OCI-LY1 (cell line): Measurements from ENCODE around the gene SLAMF9.

Experiments used
- H2AFZ ChIP-seq: fragments of 200-600 bp; sonication (generic), shearing (Covaris generic); 2 replicates; pipeline ENCODE4 v1.6.0; 2014; ENCODE audit warnings: antibody characterized with exemption, mild to moderate bottlenecking, low read length
- H3F3A ChIP-seq: fragments of 200-600 bp; sonication (generic), shearing (Covaris generic); 2 replicates; pipeline ENCODE4 v1.6.0; 2014; ENCODE audit warnings: mild to moderate bottlenecking, antibody characterized with exemption, low read length, moderate library complexity; ENCODE audit not compliant: insufficient read depth
- H3K27ac ChIP-seq: fragments of 200-600 bp; sonication (generic); 2 replicates; pipeline ENCODE4 v1.5.1; 2014; ENCODE audit warnings: low read length, mixed run types, mild to moderate bottlenecking, low read depth; ENCODE audit not compliant: poor library complexity, severe bottlenecking
- H3K27me3 ChIP-seq: fragments of 200-600 bp; sonication (generic); 2 replicates; pipeline ENCODE4 v1.6.0; 2014; ENCODE audit warnings: antibody characterized with exemption, mild to moderate bottlenecking, low read length, moderate library complexity; ENCODE audit not compliant: insufficient read depth
- H3K36me3 ChIP-seq: fragments of 200-600 bp; sonication (generic); 2 replicates; pipeline ENCODE4 v1.6.1; 2014; ENCODE audit warnings: mild to moderate bottlenecking, antibody characterized with exemption, low read length, moderate library complexity, mixed read lengths; ENCODE audit not compliant: insufficient read depth
- H3K4me1 ChIP-seq: fragments of 200-600 bp; sonication (generic); 2 replicates; pipeline ENCODE4 v1.5.1; 2014; ENCODE audit warnings: mild to moderate bottlenecking, low read length, moderate library complexity; ENCODE audit not compliant: insufficient read depth, severe bottlenecking
- H3K4me2 ChIP-seq: fragments of 200-600 bp; sonication (generic), shearing (Covaris generic); 2 replicates; pipeline ENCODE4 v1.6.1; 2014; ENCODE audit warnings: low read length
- H3K4me3 ChIP-seq: fragments of 200-600 bp; sonication (generic); 2 replicates; pipeline ENCODE4 v1.5.1; 2014; ENCODE audit warnings: low read length, low read depth, mild to moderate bottlenecking, mixed read lengths; ENCODE audit not compliant: poor library complexity, severe bottlenecking
- H3K79me2 ChIP-seq: fragments of 200-600 bp; shearing (Covaris generic); 2 replicates; pipeline ENCODE4 v1.6.1; 2016; ENCODE audit warnings: mixed run types, low read length, mixed read lengths; ENCODE audit not compliant: insufficient read depth
- H3K9ac ChIP-seq: fragments of 200-600 bp; sonication (generic), shearing (Covaris generic); 2 replicates; pipeline ENCODE4 v1.6.1; 2014; ENCODE audit warnings: mild to moderate bottlenecking, low read length, mixed read lengths
- H3K9me2 ChIP-seq: fragments of 200-600 bp; sonication (generic), shearing (Covaris generic); 2 replicates; pipeline ENCODE4 v1.6.1; 2014; ENCODE audit warnings: low read depth, mild to moderate bottlenecking, low read length, mixed read lengths
- H3K9me3 ChIP-seq: fragments of 200-600 bp; shearing (Covaris generic); 2 replicates; pipeline ENCODE4 v1.6.1; 2014; ENCODE audit warnings: low read length, mixed read lengths
- H4K20me1 ChIP-seq: fragments of 200-600 bp; sonication (generic), shearing (Covaris generic); 2 replicates; pipeline ENCODE4 v1.6.0; 2016; ENCODE audit warnings: mild to moderate bottlenecking, low read length; ENCODE audit not compliant: insufficient read depth
- CTCF ChIP-seq: fragments of 200-600 bp; sonication (generic), shearing (Covaris generic); IDR thresholded peaks from 2 replicates; pipeline ENCODE4 v1.5.1; 2017; ENCODE audit warnings: mild to moderate bottlenecking, antibody characterized with exemption, low read length, moderate library complexity, mixed read lengths
- EZH2 ChIP-seq: fragments of 200-600 bp; sonication (generic), shearing (Covaris generic); IDR thresholded peaks from 2 replicates; pipeline ENCODE4 v1.8.0; 2017; ENCODE audit warnings: borderline replicate concordance, mixed run types, mild to moderate bottlenecking, antibody characterized with exemption, low read length, moderate library complexity, mixed read lengths

The SLAMF9 gene

DNA sequence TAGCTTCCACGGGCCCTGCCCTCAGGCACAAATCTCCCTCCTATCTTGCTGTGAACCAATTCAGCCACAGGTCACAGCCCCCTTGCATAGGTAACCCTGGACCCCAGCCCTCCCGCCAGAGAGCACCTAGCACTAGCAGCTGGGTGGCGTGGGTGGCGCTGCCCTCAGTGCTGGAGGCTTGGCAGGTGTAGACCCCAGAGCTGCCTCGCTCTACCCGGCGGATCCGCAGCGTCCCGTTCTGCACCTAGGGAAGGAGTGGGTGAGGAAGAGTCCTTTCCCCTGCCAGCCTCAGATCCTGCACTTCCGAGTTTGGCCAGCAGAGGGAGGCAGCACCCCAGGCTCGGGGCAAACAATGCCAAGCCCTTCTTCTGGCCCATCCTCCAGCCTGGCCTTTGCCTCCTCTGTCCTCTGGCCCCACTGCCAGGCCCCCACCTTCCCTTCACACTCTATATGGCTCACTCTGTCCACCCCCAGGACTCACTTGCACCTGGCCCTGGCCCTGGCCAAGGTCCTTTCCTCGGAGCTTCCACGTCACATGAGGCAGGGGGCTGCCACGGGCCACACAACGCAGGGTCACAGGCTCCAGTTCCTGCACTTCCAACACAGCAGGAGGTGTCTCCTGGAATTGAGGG lies 17.6 kb downstream of the SLAMF9 start:
- Histone ChIP-seq H3K79me2 (no peaks in the 10 kb centered on the region), H4K20me1 (no peaks in the 10 kb centered on the region), H3K9me3 (no peaks in the 10 kb centered on the region), H3K4me3 (no peak overlapping the region), H3K36me3 (no peaks in the 10 kb centered on the region), H3K4me2 (no peak overlapping the region), H3K9ac (no peak overlapping the region), H3K9me2 (no peaks in the 10 kb centered on the region), H2AFZ (no peak overlapping the region), H3F3A (no peaks in the 10 kb centered on the region), H3K27ac (no peak overlapping the region), H3K4me1 (no peaks in the 10 kb centered on the region), H3K27me3 (peaks cover 15% of the 10 kb centered on the region; the same call in 1 of the 2 replicates)
- TF ChIP-seq EZH2 = no peak
- peak; percentile 75 for TF ChIP-seq CTCF

DNA sequence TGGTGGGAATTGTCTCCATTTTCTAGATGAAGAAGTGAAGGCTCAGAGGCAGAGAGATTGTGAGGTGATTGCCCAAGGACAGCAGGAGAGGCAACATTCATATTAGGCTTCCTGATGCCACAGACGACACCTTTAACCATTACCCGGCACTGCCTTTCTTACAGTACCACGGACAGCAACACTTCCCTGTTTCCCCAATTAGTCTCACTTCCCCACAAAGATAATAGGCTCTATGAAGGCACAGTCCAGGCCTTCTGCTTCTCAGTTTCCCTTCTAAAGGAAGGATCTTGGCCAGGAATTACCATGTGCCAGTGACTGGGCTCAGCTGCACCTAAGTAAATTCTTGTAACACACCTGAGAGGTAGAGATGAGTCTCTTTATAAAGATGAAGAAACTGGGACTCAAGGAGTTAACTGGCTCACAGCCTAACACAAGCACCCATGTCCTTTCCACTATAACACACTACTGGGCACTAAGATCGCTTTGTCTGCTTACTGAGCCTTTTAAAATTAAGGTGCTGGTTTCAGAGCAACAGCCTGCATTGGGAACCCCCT lies 18.2 kb downstream of the SLAMF9 start:
- Histone ChIP-seq H3K27me3 (peaks cover 15% of the 10 kb centered on the region; the same call in 1 of the 2 replicates), H3K79me2 (no peaks in the 10 kb centered on the region), H3K4me3 (no peak overlapping the region), H3K9me3 (no peaks in the 10 kb centered on the region), H3K27ac (no peak overlapping the region), H2AFZ (no peak overlapping the region), H3K9ac (no peak overlapping the region), H3K9me2 (no peaks in the 10 kb centered on the region), H3K4me1 (no peaks in the 10 kb centered on the region), H3K4me2 (no peak overlapping the region), H3F3A (no peaks in the 10 kb centered on the region), H4K20me1 (no peaks in the 10 kb centered on the region), H3K36me3 (no peaks in the 10 kb centered on the region)
- TF ChIP-seq CTCF (no peak), EZH2 (no peak)

- H3K36me3 ChIP-seq = no peaks in the 10 kb centered on the region
- no peaks in the 10 kb centered on the region for H3F3A ChIP-seq
- H3K79me2 ChIP-seq = no peaks in the 10 kb centered on the region
- no peak overlapping the region for H3K27ac ChIP-seq
- H3K9ac ChIP-seq = no peak overlapping the region
- no peak overlapping the region for H3K4me2 ChIP-seq
- H4K20me1 ChIP-seq = no peaks in the 10 kb centered on the region
- no peaks in the 10 kb centered on the region for H3K9me2 ChIP-seq
- H3K9me3 ChIP-seq = no peaks in the 10 kb centered on the region
- peaks cover 15% of the 10 kb centered on the region; the same call in 1 of the 2 replicates for H3K27me3 ChIP-seq
- no peaks in the 10 kb centered on the region for H3K4me1 ChIP-seq
- no peak overlapping the region for H2AFZ ChIP-seq
- no peak for TF ChIP-seq EZH2
- TF ChIP-seq CTCF = no peak
- H3K4me3 ChIP-seq = no peak overlapping the region
Observed at GRCh38 chr1:159935305-159935704, 18.7 kb downstream of the SLAMF9 start.
